Activated B cell treated with CpG ODN at 0.5 μM for 24 hours (primary cell): ENCODE measurements around the gene UBP1. TPM values are rescaled to one million over a fixed set of nuclear protein-coding genes. Genes with fewer than 3 reads are reported as not detected.

Source experiments
- total RNA-seq: library from RNA; stranded (reverse); gene quantifications from 2 replicates; pipeline ENCODE4 v1.2.3, GENCODE V29; 2022

Gene UBP1
- total RNA-seq, 1 donor from 2014 or later, result 68.6 TPM

Other genes with a start within 250 kb of the UBP1 start
- gene SUSD5, start 221.6 kb downstream of the UBP1 start, total RNA-seq, result 0.05 and 0.33 TPM in 2 replicates
- not detected in 2 replicates for gene FBXL2, start 163.0 kb downstream of the UBP1 start, total RNA-seq